HG03103 (cell line): ENCODE measurements around the gene DUSP22.
"Not testable (repeated sequence)": the region's sequence is repeated elsewhere in the genome, so short reads cannot be mapped to it uniquely, and the experiment has no call there.

ENCODE experiments used
- ATAC-seq: cut with Tn5 transposase; IDR thresholded peaks from one replicate; pipeline ENCODE4 v1.9.1; 2021; ENCODE audit warnings: low read depth; ENCODE audit not compliant: unreplicated experiment

Gene DUSP22

DNA sequence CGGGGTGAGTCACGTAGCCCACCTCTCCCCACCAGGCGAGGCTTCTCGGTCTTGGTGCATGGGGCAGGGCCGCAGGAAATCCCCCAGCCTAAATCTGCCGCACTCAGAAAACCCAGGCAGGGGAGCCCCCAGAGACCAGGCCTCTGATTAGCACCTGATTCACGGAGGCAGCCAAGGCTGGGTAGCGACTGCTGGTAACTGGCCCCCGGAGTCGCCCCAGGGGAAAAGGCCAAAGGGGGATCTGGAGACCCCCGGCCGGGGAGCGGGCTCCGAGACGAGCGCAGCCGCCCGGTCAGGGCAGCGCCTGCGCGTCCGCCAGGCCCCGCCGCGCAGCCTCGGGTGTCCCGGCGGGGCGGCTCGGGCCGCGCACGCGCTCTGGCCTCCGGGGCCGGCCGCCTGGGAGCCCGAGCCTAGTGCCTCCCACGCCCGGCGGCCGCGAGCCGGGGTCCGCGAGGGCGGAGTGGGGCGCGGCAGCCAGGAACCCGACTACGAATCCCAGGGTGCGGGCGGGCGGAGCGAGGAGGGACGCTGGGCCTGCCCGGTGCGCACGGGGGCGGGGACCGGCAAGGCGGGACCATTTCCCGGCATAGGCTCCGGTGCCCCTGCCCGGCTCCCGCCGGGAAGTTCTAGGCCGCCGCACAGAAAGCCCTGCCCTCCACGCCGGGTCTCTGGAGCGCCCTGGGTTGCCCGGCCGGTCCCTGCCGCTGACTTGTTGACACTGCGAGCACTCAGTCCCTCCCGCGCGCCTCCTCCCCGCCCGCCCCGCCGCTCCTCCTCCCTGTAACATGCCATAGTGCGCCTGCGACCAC lies at the start of gene DUSP22:
DUSP22 (plus strand) TSS at position 791 of the 809 bp plus-strand sequence. CDS start 53 bp downstream, outside the sequence.
- peak; percentile 39 for ATAC-seq

DNA sequence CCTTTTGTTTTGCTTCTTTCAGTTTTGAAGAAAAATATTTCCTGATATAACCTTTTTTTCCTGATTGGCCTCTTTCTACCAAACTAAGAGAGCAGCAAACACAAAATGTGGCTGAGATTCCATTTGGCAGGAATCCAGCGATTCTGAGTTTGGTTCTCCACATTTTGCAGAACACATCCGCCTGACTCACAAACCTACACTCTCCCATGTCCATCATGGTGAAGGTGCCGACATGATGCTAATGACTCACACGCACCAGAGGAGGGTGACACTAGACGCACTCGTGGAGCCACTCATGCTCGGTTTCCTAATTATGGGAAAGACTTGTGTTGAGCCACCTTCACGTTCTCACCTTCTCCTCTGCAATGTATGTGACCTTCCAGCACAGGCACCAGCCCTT lies 45.9 kb upstream of the DUSP22 start:
- no peak for ATAC-seq

DNA sequence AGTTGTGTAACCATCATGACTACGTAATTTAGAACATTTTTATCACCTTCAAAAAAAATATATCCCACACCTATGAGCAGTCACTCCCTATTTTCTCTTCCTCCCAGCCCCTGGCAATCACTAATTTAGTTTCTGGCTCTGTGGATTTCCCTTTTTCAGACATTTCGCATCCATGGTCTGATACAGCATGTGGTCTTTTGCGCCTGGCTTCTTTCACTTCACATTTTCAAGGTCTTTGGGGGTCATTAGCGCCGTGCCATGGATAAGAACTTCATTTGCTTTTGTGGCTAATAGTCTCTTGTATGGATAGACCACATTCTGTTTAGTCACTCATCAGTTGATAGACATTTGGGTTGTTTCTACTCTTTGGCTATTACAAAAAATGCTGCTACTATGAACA lies 44.9 kb upstream of the DUSP22 start:
- no peak for ATAC-seq

GRCh38 chr6:248046-248445 lies 44.2 kb upstream of the DUSP22 start:
- ATAC-seq = not testable (repeated sequence)

DNA sequence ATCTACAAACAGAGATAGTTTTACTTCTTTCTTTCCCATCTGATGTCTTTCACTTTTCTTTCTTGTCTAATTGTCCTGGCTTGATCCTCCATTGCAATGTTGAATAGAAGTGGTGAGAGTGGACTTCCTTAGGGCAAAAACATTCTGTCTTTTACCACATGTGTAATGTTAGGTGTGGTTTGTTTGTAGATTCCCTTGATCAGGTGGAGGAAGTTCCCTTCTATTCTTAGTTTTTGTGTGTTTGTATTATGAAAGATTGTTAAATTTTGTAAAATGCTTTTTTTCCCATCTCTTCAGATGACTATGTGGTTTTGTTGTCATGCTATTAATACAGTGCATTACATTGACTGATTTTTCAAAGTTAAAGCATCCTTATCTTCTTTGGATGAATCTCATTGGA lies 41.6 kb upstream of the DUSP22 start:
- ATAC-seq = no peak

GRCh38 chr6:251920-252319 lies 40.4 kb upstream of the DUSP22 start:
- no peak for ATAC-seq

DNA sequence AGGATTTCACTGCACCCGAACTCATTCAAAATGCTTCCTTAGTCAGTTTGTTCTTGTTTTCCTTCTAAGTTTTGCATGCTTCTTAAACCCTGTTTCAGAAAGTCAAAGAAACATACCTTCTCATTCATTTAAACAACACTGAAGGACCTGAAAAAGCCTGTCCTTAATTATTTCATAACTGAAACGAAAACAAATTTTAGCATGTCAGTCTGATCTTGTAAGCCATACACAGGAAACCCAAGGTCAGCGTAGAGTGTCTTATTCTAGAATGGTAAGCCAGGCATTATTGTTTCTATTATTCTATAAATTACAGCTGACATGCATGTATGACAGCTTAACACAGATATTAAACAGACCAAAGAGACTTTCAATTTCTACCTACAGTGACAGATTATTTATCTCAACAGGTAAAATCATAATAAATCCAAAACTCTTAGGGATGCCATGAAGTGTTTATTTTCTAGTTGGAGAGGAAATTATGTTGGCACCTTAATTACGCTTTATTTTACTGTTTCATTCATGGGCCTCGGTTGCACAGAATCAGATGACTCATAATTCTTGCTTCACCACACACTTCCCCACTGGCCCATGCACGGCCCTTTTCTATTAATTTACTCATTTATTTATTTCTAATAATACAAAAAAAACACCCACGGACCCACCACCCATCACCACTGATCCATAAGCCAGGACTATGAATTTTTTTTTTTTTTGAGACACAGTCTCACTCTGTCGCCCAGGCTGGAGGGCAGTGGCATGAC lies 39.3 kb upstream of the DUSP22 start:
- ATAC-seq = no peak

- ATAC-seq = no peak
Measured at GRCh38 chr6:254016-254415, 38.3 kb upstream of the DUSP22 start.

DNA sequence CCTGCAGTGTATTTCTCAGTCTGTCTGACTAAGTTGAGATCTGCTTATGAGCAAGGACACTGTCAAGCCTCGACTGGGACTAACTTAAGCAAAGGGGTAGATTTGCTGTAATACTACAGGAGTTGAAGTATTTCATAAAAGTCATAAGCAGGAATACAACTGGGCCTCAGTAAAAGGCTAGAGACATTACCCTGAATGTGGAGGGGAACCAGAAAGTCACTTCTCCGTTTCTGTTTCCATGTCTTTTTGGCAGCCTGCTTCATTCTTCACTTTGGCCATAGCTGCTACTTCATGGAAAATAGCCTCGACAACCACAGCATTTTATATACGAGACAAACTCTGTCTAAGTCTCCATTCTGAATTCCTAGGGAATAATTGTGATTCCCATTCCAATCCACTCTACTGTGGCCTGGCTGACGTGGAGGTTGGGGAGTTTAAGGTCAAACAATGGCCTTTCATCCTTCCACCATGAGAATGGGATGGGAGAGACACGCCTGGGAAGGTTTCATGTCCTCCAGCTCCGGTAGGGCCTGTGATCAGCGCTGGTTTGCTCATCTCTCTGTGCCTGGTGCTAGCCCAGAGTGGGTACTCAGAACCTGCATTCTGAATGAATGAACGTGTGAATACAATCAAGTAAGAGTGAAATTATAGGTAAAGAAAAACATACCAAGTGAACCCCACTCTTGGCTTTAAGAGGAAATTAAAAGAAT lies 37.1 kb upstream of the DUSP22 start:
- ATAC-seq = no peak

- no peak for ATAC-seq
Measured at GRCh38 chr6:255751-256083, 36.6 kb upstream of the DUSP22 start.

- no peak for ATAC-seq
Measured at GRCh38 chr6:256169-256568, 36.1 kb upstream of the DUSP22 start.

GRCh38 chr6:257031-257725 lies 35.1 kb upstream of the DUSP22 start:
- no peak for ATAC-seq

DNA sequence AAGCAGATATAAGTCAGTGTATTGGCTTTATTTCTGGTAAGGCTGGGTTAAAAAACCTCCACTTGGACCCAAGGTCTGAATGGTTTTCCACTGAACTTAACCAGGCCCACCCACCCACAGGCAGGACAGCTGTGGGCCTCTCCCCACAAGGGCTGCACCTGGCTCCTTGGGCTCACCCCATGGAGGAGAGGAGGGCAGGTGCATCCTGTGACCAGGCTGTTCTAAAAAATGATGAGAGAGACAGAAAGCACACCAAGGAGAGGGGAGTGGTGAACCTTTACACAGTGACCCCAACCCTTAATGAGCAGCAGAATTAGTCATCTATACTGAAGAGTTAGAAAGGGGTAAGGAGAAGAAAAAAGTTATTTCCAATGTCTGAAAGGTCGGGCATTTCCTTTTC lies 34.5 kb upstream of the DUSP22 start:
- peak; percentile 37 for ATAC-seq

DNA sequence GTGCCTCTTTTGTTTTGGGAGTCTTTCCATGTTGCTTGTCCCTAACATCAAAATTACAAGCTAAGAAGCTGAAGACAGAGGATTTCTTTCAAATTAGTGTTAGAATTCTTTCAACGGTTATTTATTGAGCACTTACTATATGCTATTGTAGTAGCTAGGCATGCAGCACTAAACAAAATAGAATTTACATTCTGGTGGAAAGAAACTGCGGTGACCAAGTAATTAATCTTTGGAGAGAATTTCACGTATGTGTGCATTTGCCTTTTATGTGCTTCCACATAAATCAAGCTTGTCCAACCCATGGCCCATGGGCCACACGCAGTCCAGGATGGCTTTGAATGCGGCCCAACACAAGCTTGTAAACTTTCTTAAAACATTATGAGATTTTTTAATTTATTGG lies 33.0 kb upstream of the DUSP22 start:
- ATAC-seq = no peak

DNA sequence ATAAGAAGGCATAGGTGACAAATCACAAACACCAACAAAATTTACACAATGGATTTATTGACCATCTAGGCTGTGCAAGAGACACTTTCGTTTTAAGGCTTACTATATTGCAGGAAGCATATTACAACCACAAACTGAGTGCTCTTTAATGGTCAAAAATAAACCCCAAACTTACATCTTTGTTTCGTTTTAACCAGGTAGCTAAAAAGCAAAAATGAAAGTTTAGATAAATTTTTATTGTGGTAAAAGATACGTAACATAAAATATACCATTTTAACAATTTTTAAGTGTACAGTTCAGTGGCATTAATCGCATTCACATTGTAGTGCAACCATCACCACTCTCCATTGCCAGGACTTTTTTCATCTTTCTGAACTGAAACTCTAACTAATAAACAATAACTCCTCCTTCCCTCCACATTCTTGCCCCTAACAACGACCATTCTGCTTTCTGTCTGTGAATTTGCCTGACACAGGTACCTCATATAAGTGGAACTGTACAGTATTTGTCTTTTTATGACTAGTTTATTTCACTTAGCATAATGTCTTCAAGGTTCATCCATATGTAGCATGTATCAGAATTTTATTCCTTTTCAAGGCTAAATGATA lies 32.3 kb upstream of the DUSP22 start:
- ATAC-seq = peak; percentile 78

- ATAC-seq = no peak
Measured at GRCh38 chr6:264626-265025, 27.7 kb upstream of the DUSP22 start.

DNA sequence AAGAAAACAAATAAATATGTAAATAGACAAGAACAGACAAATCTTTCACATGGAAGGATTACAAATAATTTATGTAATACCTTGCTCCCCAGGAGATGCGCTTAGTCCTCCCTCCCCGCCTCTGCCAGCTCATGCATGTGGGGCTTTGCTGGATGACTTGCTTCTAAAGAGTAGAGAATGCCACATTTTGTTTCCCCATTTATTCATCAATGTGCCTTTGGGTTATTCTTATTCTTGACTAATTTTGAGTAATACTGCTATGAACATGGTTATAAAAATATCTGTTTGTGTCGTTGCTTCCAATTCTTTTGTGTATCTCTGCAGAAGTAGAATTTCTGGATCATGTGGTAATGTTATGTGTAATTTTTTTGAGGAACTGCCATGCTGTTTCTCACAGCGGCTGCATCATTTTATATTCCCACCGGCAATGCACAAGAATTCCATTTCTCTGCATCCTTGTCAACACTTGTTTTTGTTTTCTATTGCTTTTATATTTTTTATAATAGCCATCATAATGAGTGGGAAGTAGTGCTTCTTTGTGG lies 23.8 kb upstream of the DUSP22 start:
- ATAC-seq = no peak

GRCh38 chr6:273551-274058 lies 18.7 kb upstream of the DUSP22 start:
- no peak for ATAC-seq

GRCh38 chr6:277746-278145 lies 14.5 kb upstream of the DUSP22 start:
- no peak for ATAC-seq

GRCh38 chr6:278494-278893 lies 13.8 kb upstream of the DUSP22 start:
- ATAC-seq = no peak
